Measurements from ENCODE around the gene MAP4K3.

MAP4K3 gene

GRCh38 chr2:39401319-39401718 is 35.8 kb downstream of the MAP4K3 start:
- POLR2A ChIA-PET = no interaction called here
- Histone ChIP-seq H3K4me1 (ENCODE audit: control insufficient read depth, insufficient read depth, low read length) (peaks cover 9% of the 10 kb centered on the region), H3K36me3 (ENCODE audit: control insufficient read depth in 2 of 2, insufficient read depth in 1 of 2, low read length in 2 of 2) (no peaks in the 10 kb centered on the region), H3K4me3 (ENCODE audit: low read depth, low read length) (no peak overlapping the region), H3K9me3 (ENCODE audit: control insufficient read depth, insufficient read depth, low read depth, low read length) (no peaks in the 10 kb centered on the region), H3K27ac (ENCODE audit: extremely low read depth, low read depth, low read length) (no peak overlapping the region)
- TF ChIP-seq OSR2 (tag by site-specific recombination; IDR thresholded peaks at IDR 0.05) = no peak
- no peak for TF ChIP-seq OVOL3 (tag by site-specific recombination; IDR thresholded peaks at IDR 0.05)
- TF ChIP-seq ZNF776 (tag by site-specific recombination; IDR thresholded peaks at IDR 0.05; ENCODE audit: borderline replicate concordance) = no peak
- CTCF ChIA-PET = interaction anchor here (0.6 to 2.4 kb wide), 3 partner anchors 18 to 1472 kb away, joined by 3 to 9 read pairs (median 3); no protein-coding TSS in a partner anchor

GRCh38 chr2:39399570-39399969 is 37.5 kb downstream of the MAP4K3 start:
- H3K27ac ChIP-seq (ENCODE audit: extremely low read depth, low read depth, low read length) = 0 out of 2 replicates have a peak overlapping the region, but pooled peaks have one; percentile 34
- ChIA-PET CTCF (interaction anchor here (0.6 to 2.4 kb wide), 2 partner anchors 9 to 20 kb away, joined by 3 to 9 read pairs; no protein-coding TSS in a partner anchor), POLR2A (interaction anchor here (0.7 kb wide), 1 partner anchor 1635 kb away, joined by 4 read pairs; no protein-coding TSS in a partner anchor)
- H3K36me3 ChIP-seq (ENCODE audit: control insufficient read depth in 2 of 2, insufficient read depth in 1 of 2, low read length in 2 of 2) = no peaks in the 10 kb centered on the region
- no peak overlapping the region for H3K4me3 ChIP-seq (ENCODE audit: low read depth, low read length)
- TF ChIP-seq ZNF133 (tag by site-specific recombination; IDR thresholded peaks at IDR 0.05) (no peak), ZNF214 (tag by site-specific recombination; IDR thresholded peaks at IDR 0.05; ENCODE audit: borderline replicate concordance) (no peak), ZBTB20 (tag by site-specific recombination; IDR thresholded peaks at IDR 0.05) (peak; percentile 22; the same call in 1 of the 2 replicates), HOXC10 (CRISPR knock-in tag; IDR thresholded peaks at IDR 0.05) (no peak), ZNF664 (tag by site-specific recombination; IDR thresholded peaks at IDR 0.05) (no peak), ZNF792 (tag by site-specific recombination; IDR thresholded peaks at IDR 0.05) (no peak), PATZ1 (tag by site-specific recombination; IDR thresholded peaks at IDR 0.05) (no peak), KLF17 (tag by site-specific recombination; IDR thresholded peaks at IDR 0.05) (no peak), ZNF132 (tag by site-specific recombination; IDR thresholded peaks at IDR 0.05; ENCODE audit: borderline replicate concordance) (no peak), PRDM6 (tag by site-specific recombination; IDR thresholded peaks at IDR 0.05) (0 out of 2 replicates have a peak, but pooled peaks have one; percentile 20), ZNF48 (tag by site-specific recombination; IDR thresholded peaks at IDR 0.05) (no peak)
- H3K4me1 ChIP-seq (ENCODE audit: control insufficient read depth, insufficient read depth, low read length) = peaks cover 7% of the 10 kb centered on the region
- H3K9me3 ChIP-seq (ENCODE audit: control insufficient read depth, insufficient read depth, low read depth, low read length) = no peaks in the 10 kb centered on the region

GRCh38 chr2:39395313-39395712 is 41.8 kb downstream of the MAP4K3 start:
- H3K27ac ChIP-seq (ENCODE audit: extremely low read depth, low read depth, low read length) = no peak overlapping the region
- no peak overlapping the region for H3K4me3 ChIP-seq (ENCODE audit: low read depth, low read length)
- POLR2A ChIA-PET = interaction anchor here (1.1 kb wide), 1 partner anchor 42 kb away, joined by 5 read pairs; no protein-coding TSS in a partner anchor
- peaks cover 18% of the 10 kb centered on the region for H3K4me1 ChIP-seq (ENCODE audit: control insufficient read depth, insufficient read depth, low read length)
- CTCF ChIA-PET = interaction anchor here (0.6 kb wide), 1 partner anchor 21 kb away, joined by 4 read pairs; no protein-coding TSS in a partner anchor
- no peaks in the 10 kb centered on the region for H3K36me3 ChIP-seq (ENCODE audit: control insufficient read depth in 2 of 2, insufficient read depth in 1 of 2, low read length in 2 of 2)
- H3K9me3 ChIP-seq (ENCODE audit: control insufficient read depth, insufficient read depth, low read depth, low read length) = no peaks in the 10 kb centered on the region
- TF ChIP-seq SP2 (tag by site-specific recombination; IDR thresholded peaks at IDR 0.05) = no peak
- no peak for TF ChIP-seq ZNF677 (tag by site-specific recombination; IDR thresholded peaks at IDR 0.05)
- no peak for TF ChIP-seq PRDM6 (tag by site-specific recombination; IDR thresholded peaks at IDR 0.05)
- no peak for TF ChIP-seq ZNF692 (tag by site-specific recombination; IDR thresholded peaks at IDR 0.05)
- TF ChIP-seq ZNF596 (tag by site-specific recombination; IDR thresholded peaks at IDR 0.05) = no peak
- TF ChIP-seq ZNF777 (tag by site-specific recombination; IDR thresholded peaks at IDR 0.05; ENCODE audit: borderline replicate concordance) = no peak
- TF ChIP-seq OVOL3 (tag by site-specific recombination; IDR thresholded peaks at IDR 0.05) = no peak
- no peak for TF ChIP-seq ZNF292 (tag by site-specific recombination; IDR thresholded peaks at IDR 0.05; ENCODE audit: borderline replicate concordance, low read depth)
